Natural killer cell (primary cell): ENCODE results near the gene CCDC85C. TPM values are rescaled to one million over a fixed set of nuclear protein-coding genes. Genes with fewer than 3 reads are reported as not detected.
A peak's percentile ranks its signal among the peaks of the same experiment; 100 is the strongest.

Experiments
- ATAC-seq, 3 donors: fragments of 150-1000 bp in 2 of 3; fragments of 200-7000 bp in 1 of 3; cut with Tn5 transposase; 1 replicate in 1 of 3; 2 replicates in 2 of 3; pipeline ENCODE4 v1.10.0; 2021; ENCODE audit warnings: mild to moderate bottlenecking in 2 of 3, moderate library complexity in 2 of 3
- DNase-seq, 2 donors: peaks; one replicate each; pipeline versions ENCODE4 v3.0.0 to v3.0.0-alpha.2; 2013 to 2021; ENCODE audit warnings: mixed read lengths in 1 of 2
- H3K27ac ChIP-seq: one replicate; pipeline ENCODE4 v1.5.1; 2013; ENCODE audit warnings: mild to moderate bottlenecking, low read length
- H3K27me3 ChIP-seq: one replicate; pipeline ENCODE4 v1.6.1; 2013; ENCODE audit warnings: low read length; ENCODE audit not compliant: control insufficient read depth, insufficient read depth
- H3K36me3 ChIP-seq: one replicate; pipeline ENCODE4 v1.6.1; 2013; ENCODE audit warnings: low read length; ENCODE audit not compliant: control insufficient read depth, insufficient read depth
- H3K4me1 ChIP-seq: one replicate; pipeline ENCODE4 v1.6.1; 2013; ENCODE audit warnings: low read length; ENCODE audit not compliant: control insufficient read depth, insufficient read depth
- H3K4me3 ChIP-seq: one replicate; pipeline ENCODE4 v1.5.1; 2013; ENCODE audit warnings: low read length
- H3K9me3 ChIP-seq: one replicate; pipeline ENCODE4 v1.6.1; 2013; ENCODE audit warnings: low read length; ENCODE audit not compliant: control insufficient read depth, insufficient read depth
- H3K27ac Mint-ChIP-seq, 2 donors: one replicate each; pipeline ENCODE4 v1.8.0; 2022; ENCODE audit warnings: mild to moderate bottlenecking in 2 of 2, mixed read lengths in 2 of 2, moderate library complexity in 1 of 2
- H3K27me3 Mint-ChIP-seq, 2 donors: one replicate each; pipeline ENCODE4 v1.8.0; 2022; ENCODE audit warnings: low read depth in 2 of 2, mixed read lengths in 2 of 2
- H3K36me3 Mint-ChIP-seq: one replicate; pipeline ENCODE4 v1.8.0; 2022; ENCODE audit warnings: mixed read lengths
- H3K4me1 Mint-ChIP-seq, 2 donors: one replicate each; pipeline ENCODE4 v1.8.0; 2022; ENCODE audit warnings: mixed read lengths in 2 of 2
- H3K4me3 Mint-ChIP-seq: one replicate; pipeline ENCODE4 v1.8.0; 2022; ENCODE audit warnings: mild to moderate bottlenecking, moderate library complexity, mixed read lengths
- H3K9me3 Mint-ChIP-seq, 2 donors: one replicate each; pipeline ENCODE4 v1.8.0; 2022; ENCODE audit warnings: mixed read lengths in 2 of 2
- CTCF ChIP-seq: fragments of 200-600 bp; IDR thresholded peaks from one replicate; pipeline ENCODE4 v1.8.0; 2022; ENCODE audit warnings: antibody characterized with exemption
- WGBS: methylation state at CpG from one replicate; pipeline ENCODE4 v1.1.7; 2013; ENCODE audit warnings: missing lambda C conversion rate; ENCODE audit not compliant: insufficient coverage; 5-methylcytosine and 5-hydroxymethylcytosine counted together
- intact Hi-C: fragments of 100-400 bp; cut with micrococcal nuclease; formaldehyde crosslinking; loops from one replicate; pipeline ENCODE4 v1.14.2; 2022
- total RNA-seq, 4 donors: library from RNA; stranded (reverse); fragments of 120-200 nt in 1 of 4; gene quantifications; one replicate each; pipeline versions ENCODE4 v1.2.3 to v1.2.4, GENCODE V29; 2013 to 2022

CCDC85C gene
- total RNA-seq, 3 donors from 2014 or later (not counting 1 experiment from before 2014, with no cell fraction given) = 0.73 to 4.3 (median 2.8) TPM

GRCh38 chr14:99604766-99605298 is 825 bp upstream of the CCDC85C start:
- Mint-ChIP-seq H3K36me3 (no peaks in the 10 kb centered on the region), H3K27me3 (no peaks in the 10 kb centered on the region), H3K27ac (peak overlapping the region; percentile 79 to 85), H3K4me3 (peak overlapping the region; percentile 95), H3K4me1 (peaks cover 13 to 27% of the 10 kb centered on the region in 2 donors), H3K9me3 (no peaks in the 10 kb centered on the region)
- WGBS = under 1% methylated on average over 50 of the region's 50 CpGs
- H3K4me1 ChIP-seq = peaks cover 27% of the 10 kb centered on the region
- H3K27ac ChIP-seq = peak overlapping the region; percentile 77
- ATAC-seq (peak; percentile 14 to 18 (median 14)), DNase-seq (peak in 1 of 2 donors; percentile 61)
- no peaks in the 10 kb centered on the region for H3K27me3 ChIP-seq
- no peaks in the 10 kb centered on the region for H3K9me3 ChIP-seq
- intact Hi-C loops = loop anchor here (2.0 to 5.0 kb wide), 2 partner anchors 77 to 124 kb away; partner anchors contain the start of genes CCNK, CYP46A1 and SETD3
- TF ChIP-seq CTCF = no peak
- no peaks in the 10 kb centered on the region for H3K36me3 ChIP-seq
- H3K4me3 ChIP-seq = peak overlapping the region; percentile 92

- Histone ChIP-seq H3K27ac (peak overlapping the region; percentile 77), H3K4me1 (peaks cover 26% of the 10 kb centered on the region), H3K9me3 (no peaks in the 10 kb centered on the region), H3K27me3 (no peaks in the 10 kb centered on the region), H3K4me3 (peak overlapping the region; percentile 92), H3K36me3 (no peaks in the 10 kb centered on the region)
- DNase-seq (peak; percentile 96 to 97), ATAC-seq (peak; percentile 93 to 98 (median 94))
- Mint-ChIP-seq H3K27me3 (no peaks in the 10 kb centered on the region), H3K4me1 (peaks cover 13 to 23% of the 10 kb centered on the region in 2 donors), H3K36me3 (no peaks in the 10 kb centered on the region), H3K9me3 (no peaks in the 10 kb centered on the region), H3K4me3 (peak overlapping the region; percentile 95), H3K27ac (peak overlapping the region; percentile 79 to 85)
- intact Hi-C loops = loop anchor here (2.0 kb wide), 1 partner anchor 124 kb away; the partner anchor contains the start of genes CCNK and SETD3
- under 1% methylated on average over 65 of the region's 65 CpGs for WGBS
- TF ChIP-seq CTCF = no peak
These were observed 315 bp upstream of the CCDC85C start for GRCh38 chr14:99604278-99604765.

GRCh38 chr14:99602788-99603415 is 1.1 kb downstream of the CCDC85C start:
- no peak for TF ChIP-seq CTCF
- Mint-ChIP-seq H3K4me1 (peaks cover 13 to 17% of the 10 kb centered on the region in 2 donors), H3K4me3 (peak overlapping the region; percentile 72), H3K27me3 (no peaks in the 10 kb centered on the region), H3K27ac (no peak overlapping the region), H3K9me3 (no peaks in the 10 kb centered on the region), H3K36me3 (no peaks in the 10 kb centered on the region)
- WGBS = 38% methylated on average over 53 of the region's 53 CpGs
- peaks cover 20% of the 10 kb centered on the region for H3K4me1 ChIP-seq
- H3K4me3 ChIP-seq = no peak overlapping the region
- no peaks in the 10 kb centered on the region for H3K27me3 ChIP-seq
- DNase-seq = peak in 1 of 2 donors; percentile 18
- intact Hi-C loops = no loop called here
- H3K27ac ChIP-seq = no peak overlapping the region
- no peaks in the 10 kb centered on the region for H3K36me3 ChIP-seq
- no peaks in the 10 kb centered on the region for H3K9me3 ChIP-seq
- no peak for ATAC-seq
